ENCODE data around the gene PPP1R16B.

PPP1R16B gene

GRCh38 chr20:38798266-38798665, 7.2 kb upstream of the PPP1R16B start:
- no peaks in the 10 kb centered on the region for H3K4me1 ChIP-seq (ENCODE audit: insufficient read depth, low read length)
- no peaks in the 10 kb centered on the region for H3K36me3 ChIP-seq (ENCODE audit: insufficient read depth, low read depth, low read length)
- H3K4me3 ChIP-seq (ENCODE audit: low read length), result no peak overlapping the region
- H3K27me3 ChIP-seq (ENCODE audit: insufficient read depth, low read length), result no peaks in the 10 kb centered on the region
- H3K9me3 ChIP-seq (ENCODE audit: insufficient read depth, low read depth, low read length), result no peaks in the 10 kb centered on the region
- H3K9ac ChIP-seq (ENCODE audit: low read depth, low read length), result no peak overlapping the region
- no peak overlapping the region for H3K27ac ChIP-seq (ENCODE audit: low read length)

GRCh38 chr20:38799203-38799602, 6.3 kb upstream of the PPP1R16B start:
- Histone ChIP-seq H3K27ac (ENCODE audit: low read length) (no peak overlapping the region), H3K4me3 (ENCODE audit: low read length) (no peak overlapping the region), H3K9ac (ENCODE audit: low read depth, low read length) (no peak overlapping the region), H3K36me3 (ENCODE audit: insufficient read depth, low read depth, low read length) (no peaks in the 10 kb centered on the region), H3K9me3 (ENCODE audit: insufficient read depth, low read depth, low read length) (no peaks in the 10 kb centered on the region), H3K4me1 (ENCODE audit: insufficient read depth, low read length) (peaks cover 9% of the 10 kb centered on the region; the same call in 1 of the 2 replicates), H3K27me3 (ENCODE audit: insufficient read depth, low read length) (no peaks in the 10 kb centered on the region)

- Histone ChIP-seq H3K27me3 (ENCODE audit: insufficient read depth, low read length) (no peaks in the 10 kb centered on the region), H3K27ac (ENCODE audit: low read length) (no peak overlapping the region), H3K36me3 (ENCODE audit: insufficient read depth, low read depth, low read length) (no peaks in the 10 kb centered on the region), H3K4me3 (ENCODE audit: low read length) (no peak overlapping the region), H3K9ac (ENCODE audit: low read depth, low read length) (no peak overlapping the region), H3K9me3 (ENCODE audit: insufficient read depth, low read depth, low read length) (no peaks in the 10 kb centered on the region), H3K4me1 (ENCODE audit: insufficient read depth, low read length) (peaks cover 15% of the 10 kb centered on the region; the same call in 1 of the 2 replicates)
Measured at GRCh38 chr20:38800882-38801281, 4.6 kb upstream of the PPP1R16B start.

GRCh38 chr20:38804221-38804620, 1.3 kb upstream of the PPP1R16B start:
- Histone ChIP-seq H3K9me3 (ENCODE audit: insufficient read depth, low read depth, low read length) (no peaks in the 10 kb centered on the region), H3K4me3 (ENCODE audit: low read length) (peak overlapping the region; percentile 79; the same call in 1 of the 2 replicates), H3K9ac (ENCODE audit: low read depth, low read length) (no peak overlapping the region), H3K27me3 (ENCODE audit: insufficient read depth, low read length) (peaks cover 26% of the 10 kb centered on the region), H3K36me3 (ENCODE audit: insufficient read depth, low read depth, low read length) (no peaks in the 10 kb centered on the region), H3K4me1 (ENCODE audit: insufficient read depth, low read length) (peaks cover 18% of the 10 kb centered on the region; the same call in 1 of the 2 replicates), H3K27ac (ENCODE audit: low read length) (no peak overlapping the region)

GRCh38 chr20:38804682-38805501, 605 bp upstream of the PPP1R16B start:
- Histone ChIP-seq H3K4me3 (ENCODE audit: low read length) (peak overlapping the region; percentile 79), H3K9me3 (ENCODE audit: insufficient read depth, low read depth, low read length) (no peaks in the 10 kb centered on the region), H3K27me3 (ENCODE audit: insufficient read depth, low read length) (peaks cover 26% of the 10 kb centered on the region), H3K9ac (ENCODE audit: low read depth, low read length) (peak overlapping the region; percentile 39; the same call in 1 of the 2 replicates), H3K27ac (ENCODE audit: low read length) (no peak overlapping the region), H3K36me3 (ENCODE audit: insufficient read depth, low read depth, low read length) (no peaks in the 10 kb centered on the region), H3K4me1 (ENCODE audit: insufficient read depth, low read length) (peaks cover 18% of the 10 kb centered on the region; the same call in 1 of the 2 replicates)

GRCh38 chr20:38805958-38806854, 709 bp downstream of the PPP1R16B start:
- H3K4me3 ChIP-seq (ENCODE audit: low read length), result peak overlapping the region; percentile 79
- H3K36me3 ChIP-seq (ENCODE audit: insufficient read depth, low read depth, low read length), result no peaks in the 10 kb centered on the region
- peaks cover 26% of the 10 kb centered on the region for H3K27me3 ChIP-seq (ENCODE audit: insufficient read depth, low read length)
- H3K27ac ChIP-seq (ENCODE audit: low read length), result no peak overlapping the region
- peaks cover 18% of the 10 kb centered on the region; the same call in 1 of the 2 replicates for H3K4me1 ChIP-seq (ENCODE audit: insufficient read depth, low read length)
- no peaks in the 10 kb centered on the region for H3K9me3 ChIP-seq (ENCODE audit: insufficient read depth, low read depth, low read length)
- peak overlapping the region; percentile 47; the same call in 1 of the 2 replicates for H3K9ac ChIP-seq (ENCODE audit: low read depth, low read length)

- H3K36me3 ChIP-seq (ENCODE audit: insufficient read depth, low read depth, low read length), result no peaks in the 10 kb centered on the region
- H3K4me3 ChIP-seq (ENCODE audit: low read length), result peak overlapping the region; percentile 79
- peak overlapping the region; percentile 47; the same call in 1 of the 2 replicates for H3K9ac ChIP-seq (ENCODE audit: low read depth, low read length)
- H3K27ac ChIP-seq (ENCODE audit: low read length), result no peak overlapping the region
- H3K9me3 ChIP-seq (ENCODE audit: insufficient read depth, low read depth, low read length), result no peaks in the 10 kb centered on the region
- peaks cover 18% of the 10 kb centered on the region; the same call in 1 of the 2 replicates for H3K4me1 ChIP-seq (ENCODE audit: insufficient read depth, low read length)
- peaks cover 26% of the 10 kb centered on the region for H3K27me3 ChIP-seq (ENCODE audit: insufficient read depth, low read length)
Measured at GRCh38 chr20:38806855-38807655, 1.6 kb downstream of the PPP1R16B start.

GRCh38 chr20:38809942-38810341, 4.4 kb downstream of the PPP1R16B start:
- Histone ChIP-seq H3K4me3 (ENCODE audit: low read length) (no peak overlapping the region), H3K4me1 (ENCODE audit: insufficient read depth, low read length) (peaks cover 7% of the 10 kb centered on the region; the same call in 1 of the 2 replicates), H3K9me3 (ENCODE audit: insufficient read depth, low read depth, low read length) (no peaks in the 10 kb centered on the region), H3K9ac (ENCODE audit: low read depth, low read length) (no peak overlapping the region), H3K36me3 (ENCODE audit: insufficient read depth, low read depth, low read length) (no peaks in the 10 kb centered on the region), H3K27ac (ENCODE audit: low read length) (no peak overlapping the region), H3K27me3 (ENCODE audit: insufficient read depth, low read length) (peaks cover 26% of the 10 kb centered on the region)

- Histone ChIP-seq H3K36me3 (ENCODE audit: insufficient read depth, low read depth, low read length) (no peaks in the 10 kb centered on the region), H3K27ac (ENCODE audit: low read length) (no peak overlapping the region), H3K4me3 (ENCODE audit: low read length) (no peak overlapping the region), H3K4me1 (ENCODE audit: insufficient read depth, low read length) (peaks cover 3% of the 10 kb centered on the region; the same call in 1 of the 2 replicates), H3K9ac (ENCODE audit: low read depth, low read length) (no peak overlapping the region), H3K9me3 (ENCODE audit: insufficient read depth, low read depth, low read length) (no peaks in the 10 kb centered on the region), H3K27me3 (ENCODE audit: insufficient read depth, low read length) (peaks cover 26% of the 10 kb centered on the region)
Measured at GRCh38 chr20:38810926-38811630, 5.6 kb downstream of the PPP1R16B start.

GRCh38 chr20:38811769-38812168, 6.3 kb downstream of the PPP1R16B start:
- H3K9ac ChIP-seq (ENCODE audit: low read depth, low read length), result no peak overlapping the region
- no peak overlapping the region for H3K27ac ChIP-seq (ENCODE audit: low read length)
- peaks cover 3% of the 10 kb centered on the region for H3K4me1 ChIP-seq (ENCODE audit: insufficient read depth, low read length)
- H3K9me3 ChIP-seq (ENCODE audit: insufficient read depth, low read depth, low read length), result no peaks in the 10 kb centered on the region
- H3K27me3 ChIP-seq (ENCODE audit: insufficient read depth, low read length), result peaks cover 20% of the 10 kb centered on the region
- no peaks in the 10 kb centered on the region for H3K36me3 ChIP-seq (ENCODE audit: insufficient read depth, low read depth, low read length)
- H3K4me3 ChIP-seq (ENCODE audit: low read length), result no peak overlapping the region

Data from iPS-20b (cell line).